ENCODE measurements around the gene DCAF5.
A peak's percentile ranks its signal among the peaks of the same experiment; 100 is the strongest.

DCAF5 gene

DNA sequence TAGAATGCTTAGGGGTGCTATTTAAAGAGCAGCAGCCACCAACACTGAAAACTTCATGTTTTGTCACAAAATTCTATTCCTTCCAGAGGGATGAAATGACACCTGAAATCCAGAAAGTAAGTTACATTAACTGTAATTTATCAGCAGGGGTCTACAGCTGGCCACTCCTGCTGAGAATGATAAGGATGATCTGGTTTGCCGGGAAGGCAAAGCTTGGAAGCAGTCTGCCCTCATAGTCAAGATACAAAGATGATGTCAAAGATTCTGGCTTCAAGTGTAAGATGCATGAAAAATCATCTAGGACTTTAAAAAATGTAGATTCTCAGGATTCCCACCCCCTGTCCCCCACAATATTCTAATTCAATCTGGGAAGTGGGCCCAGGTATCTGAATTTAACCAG, 58.4 kb downstream of the DCAF5 start:
- Mint-ChIP-seq H3K9me3 (no peaks in the 10 kb centered on the region), H3K27ac (no peak overlapping the region), H3K27me3 (no peaks in the 10 kb centered on the region), H3K36me3 (ENCODE audit: low read depth) (peaks cover 28% of the 10 kb centered on the region), H3K4me3 (no peak overlapping the region), H3K4me1 (ENCODE audit: low read depth) (peaks cover 7% of the 10 kb centered on the region)

DNA sequence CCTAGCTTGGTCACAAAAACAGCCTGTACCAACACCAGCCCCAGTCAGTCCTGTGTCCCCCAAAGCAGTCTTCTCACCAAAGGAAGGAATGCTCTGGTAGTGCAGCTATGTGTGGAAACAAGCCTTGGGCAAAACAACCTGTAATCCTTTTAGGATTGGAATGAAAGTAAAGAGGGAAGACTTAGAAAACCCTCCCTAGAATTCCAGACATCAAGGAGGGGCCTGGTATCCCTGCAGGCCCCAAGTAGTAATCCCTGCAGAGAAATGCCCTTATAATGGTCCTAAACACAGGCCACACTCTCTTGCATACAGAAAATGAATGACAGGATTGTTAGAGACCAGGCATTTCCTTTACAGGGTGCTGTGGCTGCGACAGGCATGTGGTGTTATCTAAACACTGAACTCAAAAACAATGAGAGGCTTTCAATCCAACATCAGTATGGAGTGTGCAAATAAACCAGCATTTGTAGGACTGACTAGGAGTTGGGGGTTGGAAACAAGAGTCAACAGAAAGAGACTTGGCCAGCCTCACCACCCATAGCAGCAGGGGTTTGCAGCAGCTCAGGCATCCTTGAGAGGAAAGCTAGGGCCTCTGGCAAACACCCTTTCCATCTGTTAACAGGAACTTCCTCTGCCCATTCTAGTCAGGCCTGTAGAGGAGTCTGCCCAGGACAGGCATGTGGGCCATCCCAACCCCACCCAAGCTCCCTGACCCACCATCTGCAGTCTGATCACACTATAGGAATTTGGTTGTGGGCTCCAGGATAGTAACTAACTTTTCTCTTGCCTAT, 59.1 kb downstream of the DCAF5 start:
- H3K4me3 Mint-ChIP-seq, result no peak overlapping the region
- H3K27me3 Mint-ChIP-seq, result no peaks in the 10 kb centered on the region
- no peak overlapping the region for H3K27ac Mint-ChIP-seq
- H3K4me1 Mint-ChIP-seq (ENCODE audit: low read depth), result peaks cover 7% of the 10 kb centered on the region
- H3K36me3 Mint-ChIP-seq (ENCODE audit: low read depth), result peaks cover 28% of the 10 kb centered on the region
- H3K9me3 Mint-ChIP-seq, result no peaks in the 10 kb centered on the region

DNA sequence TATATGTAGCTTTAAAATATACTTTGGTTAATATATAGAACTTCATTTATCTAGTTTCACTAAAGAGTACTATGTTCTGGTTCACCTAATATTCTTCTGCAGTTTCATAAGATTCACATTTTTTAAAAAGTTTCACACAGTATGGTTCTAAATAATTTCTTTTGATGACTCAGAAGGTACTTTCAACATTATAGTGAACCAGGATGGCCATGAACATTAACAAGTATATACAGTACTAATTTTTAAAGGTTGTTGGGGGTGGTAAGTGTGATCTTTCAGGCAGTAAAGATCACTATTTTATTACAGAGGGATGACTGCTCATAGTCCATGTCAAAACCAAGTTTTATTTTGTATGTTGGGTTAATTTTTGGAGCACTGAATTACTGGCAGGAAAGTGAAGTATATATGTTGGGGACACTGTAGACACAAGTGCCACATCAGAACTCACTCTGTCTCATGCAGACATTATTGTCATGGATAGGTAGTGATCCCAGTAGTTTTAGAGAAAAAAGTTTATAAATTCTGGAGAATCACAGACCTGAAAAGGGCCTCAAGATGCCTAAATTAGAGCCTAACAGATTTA, 60.0 kb downstream of the DCAF5 start:
- Mint-ChIP-seq H3K4me3 (no peak overlapping the region), H3K9me3 (no peaks in the 10 kb centered on the region), H3K27ac (peak overlapping the region; percentile 32), H3K27me3 (no peaks in the 10 kb centered on the region), H3K4me1 (ENCODE audit: low read depth) (peaks cover 7% of the 10 kb centered on the region), H3K36me3 (ENCODE audit: low read depth) (peaks cover 32% of the 10 kb centered on the region)

DNA sequence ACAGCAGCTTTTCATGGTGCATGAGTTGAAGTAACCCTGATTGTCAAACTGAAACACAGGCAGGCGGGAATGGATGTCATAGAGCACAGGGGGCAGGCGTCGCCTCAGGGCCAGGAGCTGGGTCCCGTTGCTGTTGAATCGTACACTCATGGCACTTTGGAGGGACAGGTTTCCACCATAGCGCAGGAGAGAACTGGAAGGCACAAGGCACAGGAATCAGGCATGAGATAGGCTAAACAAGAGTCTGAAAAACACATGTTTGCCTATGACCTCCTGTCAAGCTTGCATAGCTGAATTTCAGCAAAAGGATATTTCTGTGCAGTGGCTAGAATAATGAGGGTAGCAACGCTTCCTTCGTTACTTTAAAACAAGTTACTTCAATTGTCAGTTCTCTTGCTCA, 61.2 kb downstream of the DCAF5 start:
- no peak overlapping the region for H3K4me3 Mint-ChIP-seq
- no peaks in the 10 kb centered on the region for H3K27me3 Mint-ChIP-seq
- no peaks in the 10 kb centered on the region for H3K9me3 Mint-ChIP-seq
- H3K4me1 Mint-ChIP-seq (ENCODE audit: low read depth), result peaks cover 7% of the 10 kb centered on the region
- H3K36me3 Mint-ChIP-seq (ENCODE audit: low read depth), result peaks cover 35% of the 10 kb centered on the region
- H3K27ac Mint-ChIP-seq, result no peak overlapping the region

DNA sequence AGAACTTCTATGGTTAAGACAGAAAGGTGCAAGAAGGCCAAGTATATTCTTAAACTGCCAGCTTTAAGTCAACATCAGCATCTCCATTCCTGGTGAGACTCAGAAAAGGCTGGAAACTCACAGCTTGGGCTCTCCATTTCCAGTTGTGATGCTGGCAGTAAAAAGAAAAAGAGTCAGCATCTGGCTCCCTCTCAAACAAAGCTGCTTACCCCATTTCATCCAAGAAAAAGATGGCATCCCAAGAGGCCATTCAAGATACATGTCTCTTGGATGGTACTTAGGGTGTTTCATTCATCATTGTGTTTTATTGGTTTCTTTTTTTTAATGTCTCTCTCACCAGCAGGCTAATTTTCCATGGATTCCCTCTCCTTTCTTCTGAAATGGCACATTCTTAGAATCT, 61.9 kb downstream of the DCAF5 start:
- H3K9me3 Mint-ChIP-seq, result no peaks in the 10 kb centered on the region
- peaks cover 34% of the 10 kb centered on the region for H3K36me3 Mint-ChIP-seq (ENCODE audit: low read depth)
- no peak overlapping the region for H3K4me3 Mint-ChIP-seq
- H3K27ac Mint-ChIP-seq, result no peak overlapping the region
- peaks cover 7% of the 10 kb centered on the region for H3K4me1 Mint-ChIP-seq (ENCODE audit: low read depth)
- H3K27me3 Mint-ChIP-seq, result no peaks in the 10 kb centered on the region

DNA sequence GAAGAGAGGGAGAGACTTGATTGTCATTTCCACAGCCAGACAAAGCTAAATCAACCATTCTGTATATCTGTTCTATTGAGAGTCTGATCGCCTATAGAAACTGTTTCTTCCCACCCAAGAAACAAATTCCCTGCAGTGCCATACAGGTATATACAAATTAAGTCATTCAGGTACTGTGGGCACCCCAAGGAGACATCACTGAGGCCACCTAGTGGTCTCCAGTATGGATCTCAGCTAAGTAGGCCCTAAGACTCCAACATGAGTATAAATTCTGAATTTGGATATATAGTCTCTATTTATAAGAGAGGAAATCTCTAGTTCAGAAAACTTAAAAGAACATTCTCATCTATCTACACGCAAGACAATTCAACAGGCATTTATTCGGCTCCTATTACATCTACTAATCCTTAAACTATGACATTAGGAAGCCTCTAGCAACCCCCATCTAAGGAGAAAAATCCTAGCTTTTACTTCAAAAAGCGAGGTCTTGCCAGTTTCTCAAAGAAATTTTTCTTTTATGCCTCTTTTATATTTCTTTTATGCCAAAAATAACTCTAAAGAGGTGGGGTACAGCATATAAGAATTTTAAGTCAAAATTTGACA, 62.6 kb downstream of the DCAF5 start:
- H3K27ac Mint-ChIP-seq, result no peak overlapping the region
- peaks cover 7% of the 10 kb centered on the region for H3K4me1 Mint-ChIP-seq (ENCODE audit: low read depth)
- no peak overlapping the region for H3K4me3 Mint-ChIP-seq
- H3K9me3 Mint-ChIP-seq, result no peaks in the 10 kb centered on the region
- H3K36me3 Mint-ChIP-seq (ENCODE audit: low read depth), result peaks cover 40% of the 10 kb centered on the region
- no peaks in the 10 kb centered on the region for H3K27me3 Mint-ChIP-seq

DNA sequence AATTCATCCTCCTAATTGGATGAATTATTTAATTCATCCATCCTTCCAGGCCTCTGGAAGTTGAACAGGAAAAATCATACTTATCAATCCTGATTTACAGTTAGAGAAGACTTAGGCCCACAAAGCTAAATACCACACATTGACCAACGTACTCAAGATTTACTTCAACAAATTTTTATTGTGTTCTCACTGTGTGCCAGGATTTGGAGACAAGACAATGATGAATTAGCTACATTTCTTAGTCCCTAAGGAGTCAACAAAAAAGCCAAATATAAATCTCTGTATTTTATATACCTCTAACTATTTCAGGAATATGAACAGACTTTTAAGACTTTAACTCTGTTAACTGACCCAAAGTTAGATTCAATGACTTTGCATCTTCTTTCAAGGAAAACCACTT, 63.9 kb downstream of the DCAF5 start:
- H3K36me3 Mint-ChIP-seq (ENCODE audit: low read depth), result peaks cover 47% of the 10 kb centered on the region
- no peaks in the 10 kb centered on the region for H3K27me3 Mint-ChIP-seq
- H3K4me3 Mint-ChIP-seq, result no peak overlapping the region
- H3K9me3 Mint-ChIP-seq, result no peaks in the 10 kb centered on the region
- H3K27ac Mint-ChIP-seq, result no peak overlapping the region
- peaks cover 7% of the 10 kb centered on the region for H3K4me1 Mint-ChIP-seq (ENCODE audit: low read depth)

DNA sequence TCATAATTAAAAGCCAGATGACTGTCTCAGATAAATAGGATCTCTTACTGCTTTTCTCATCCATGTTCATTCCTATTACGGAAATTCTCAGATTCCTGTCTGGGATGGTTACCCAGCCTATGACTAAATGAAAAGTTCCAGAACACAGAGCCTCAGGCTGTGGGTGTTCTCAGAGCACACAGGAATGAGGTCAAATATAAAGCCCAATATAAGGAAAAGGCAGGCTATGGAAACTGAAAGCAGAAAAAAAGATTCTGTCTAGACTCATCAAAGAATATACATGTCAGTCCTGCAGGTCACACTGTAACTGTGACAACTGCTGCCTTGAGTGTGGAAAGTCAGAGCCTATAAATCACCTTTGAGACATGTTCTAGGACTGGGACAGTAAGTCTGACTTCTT, 64.3 kb downstream of the DCAF5 start:
- Mint-ChIP-seq H3K4me1 (ENCODE audit: low read depth) (peaks cover 10% of the 10 kb centered on the region), H3K27ac (no peak overlapping the region), H3K4me3 (no peak overlapping the region), H3K9me3 (no peaks in the 10 kb centered on the region), H3K27me3 (no peaks in the 10 kb centered on the region), H3K36me3 (ENCODE audit: low read depth) (peaks cover 49% of the 10 kb centered on the region)

DNA sequence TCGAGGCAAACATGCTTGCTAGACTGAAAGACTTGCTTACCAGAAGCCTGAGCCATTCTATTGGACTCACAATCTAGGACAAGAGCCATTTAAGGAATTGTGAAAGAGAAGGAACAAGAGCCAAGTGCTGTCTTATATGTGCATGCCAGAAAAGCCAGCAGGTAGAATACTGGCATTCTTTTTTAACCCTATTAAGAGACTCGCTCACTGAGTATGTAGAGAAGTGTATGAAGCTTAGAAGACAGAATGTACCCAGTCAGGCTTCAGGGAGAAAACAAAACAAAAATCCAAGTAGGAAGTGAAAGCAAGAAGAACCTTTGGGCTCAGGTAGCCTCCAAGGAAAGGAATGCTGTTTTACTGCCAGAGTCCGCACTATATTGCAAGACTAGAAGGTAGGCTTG, 65.9 kb downstream of the DCAF5 start:
- Mint-ChIP-seq H3K27me3 (no peaks in the 10 kb centered on the region), H3K4me1 (ENCODE audit: low read depth) (peaks cover 7% of the 10 kb centered on the region), H3K4me3 (no peak overlapping the region), H3K27ac (no peak overlapping the region), H3K9me3 (no peaks in the 10 kb centered on the region), H3K36me3 (ENCODE audit: low read depth) (peaks cover 51% of the 10 kb centered on the region)

DNA sequence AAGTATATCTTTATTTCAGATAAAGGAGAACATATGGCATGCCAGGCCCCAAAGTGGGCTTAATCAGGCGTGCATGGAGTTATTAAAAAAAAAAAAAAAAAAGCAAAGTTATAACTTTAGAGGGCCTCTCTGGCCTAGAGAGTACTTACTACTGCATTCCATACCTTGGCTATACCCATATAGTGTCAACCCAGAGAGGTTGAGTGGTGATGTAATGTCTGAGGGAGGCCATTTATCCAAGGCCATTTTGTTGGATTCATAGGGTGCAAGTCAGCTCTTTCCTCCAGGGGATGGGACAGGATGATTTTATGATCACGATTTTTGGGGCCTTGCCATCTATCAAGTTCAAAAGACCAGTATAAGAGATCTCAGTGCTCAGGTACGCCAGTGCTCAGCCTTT, 66.4 kb downstream of the DCAF5 start:
- peaks cover 55% of the 10 kb centered on the region for H3K36me3 Mint-ChIP-seq (ENCODE audit: low read depth)
- H3K9me3 Mint-ChIP-seq, result no peaks in the 10 kb centered on the region
- H3K27ac Mint-ChIP-seq, result no peak overlapping the region
- H3K4me3 Mint-ChIP-seq, result no peak overlapping the region
- no peaks in the 10 kb centered on the region for H3K27me3 Mint-ChIP-seq
- peaks cover 11% of the 10 kb centered on the region for H3K4me1 Mint-ChIP-seq (ENCODE audit: low read depth)

DNA sequence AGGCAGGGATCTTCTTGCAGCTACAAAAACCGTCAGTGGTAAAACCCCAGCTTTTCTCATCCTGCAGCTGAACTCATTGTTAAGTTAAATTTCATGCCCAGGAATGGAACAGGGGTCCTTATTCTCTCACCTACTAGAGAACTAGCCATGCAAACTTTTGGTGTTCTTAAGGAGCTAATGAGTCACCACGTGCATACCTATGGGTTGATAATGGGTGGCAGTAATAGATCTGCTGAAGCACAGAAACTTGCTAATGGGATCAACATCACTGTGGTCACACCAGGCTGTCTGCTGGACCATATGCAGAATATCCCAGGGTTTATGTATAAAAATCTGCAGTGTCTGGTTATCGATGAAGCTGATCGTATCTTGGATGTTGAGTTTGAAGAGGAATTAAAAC, 68.9 kb downstream of the DCAF5 start:
- no peaks in the 10 kb centered on the region for H3K9me3 Mint-ChIP-seq
- H3K27ac Mint-ChIP-seq, result no peak overlapping the region
- H3K36me3 Mint-ChIP-seq (ENCODE audit: low read depth), result peaks cover 51% of the 10 kb centered on the region
- H3K4me1 Mint-ChIP-seq (ENCODE audit: low read depth), result peaks cover 29% of the 10 kb centered on the region
- H3K4me3 Mint-ChIP-seq, result no peak overlapping the region
- H3K27me3 Mint-ChIP-seq, result no peaks in the 10 kb centered on the region

DNA sequence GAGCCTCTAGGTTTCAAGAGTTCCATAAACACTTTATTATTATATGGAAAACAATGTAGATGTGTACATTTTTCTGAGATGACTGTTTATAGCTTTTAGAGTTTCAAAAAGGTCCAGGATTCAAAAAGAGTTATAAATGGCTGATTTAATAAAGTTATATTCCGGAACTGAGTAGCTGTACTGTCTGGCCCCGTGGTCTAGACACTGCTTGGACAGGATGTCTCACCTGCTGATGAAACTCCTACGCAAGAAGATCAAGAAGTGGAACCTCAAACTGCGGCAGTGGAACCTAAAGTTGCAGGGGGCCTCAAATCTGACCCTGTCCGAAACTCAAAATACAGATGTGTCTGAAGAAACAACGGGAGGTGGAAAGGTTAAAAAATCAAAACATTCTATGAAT, 69.7 kb downstream of the DCAF5 start:
- Mint-ChIP-seq H3K9me3 (no peaks in the 10 kb centered on the region), H3K36me3 (ENCODE audit: low read depth) (peaks cover 52% of the 10 kb centered on the region), H3K27ac (no peak overlapping the region), H3K27me3 (no peaks in the 10 kb centered on the region), H3K4me1 (ENCODE audit: low read depth) (peaks cover 35% of the 10 kb centered on the region), H3K4me3 (no peak overlapping the region)

DNA sequence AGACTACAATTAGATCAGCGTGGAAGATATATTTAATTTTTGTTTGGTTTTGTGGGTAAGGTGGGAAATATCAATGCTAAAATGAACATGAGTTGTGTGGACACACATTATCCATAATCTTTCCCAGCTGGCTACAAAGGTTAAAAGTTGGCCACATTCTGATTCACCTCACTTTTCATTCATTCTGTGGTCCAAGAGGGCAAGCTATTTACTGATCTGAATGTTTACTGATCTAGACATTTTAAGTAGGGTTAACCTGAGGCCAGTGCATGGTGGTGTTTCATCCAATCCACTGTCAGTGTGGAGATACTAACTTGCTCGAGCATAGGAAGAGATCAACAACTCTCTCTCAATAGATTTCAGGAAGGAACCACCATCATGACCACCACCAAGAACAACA, 71.6 kb downstream of the DCAF5 start:
- Mint-ChIP-seq H3K9me3 (no peaks in the 10 kb centered on the region), H3K27me3 (no peaks in the 10 kb centered on the region), H3K4me1 (ENCODE audit: low read depth) (peaks cover 36% of the 10 kb centered on the region), H3K36me3 (ENCODE audit: low read depth) (peaks cover 52% of the 10 kb centered on the region), H3K27ac (no peak overlapping the region), H3K4me3 (no peak overlapping the region)

DNA sequence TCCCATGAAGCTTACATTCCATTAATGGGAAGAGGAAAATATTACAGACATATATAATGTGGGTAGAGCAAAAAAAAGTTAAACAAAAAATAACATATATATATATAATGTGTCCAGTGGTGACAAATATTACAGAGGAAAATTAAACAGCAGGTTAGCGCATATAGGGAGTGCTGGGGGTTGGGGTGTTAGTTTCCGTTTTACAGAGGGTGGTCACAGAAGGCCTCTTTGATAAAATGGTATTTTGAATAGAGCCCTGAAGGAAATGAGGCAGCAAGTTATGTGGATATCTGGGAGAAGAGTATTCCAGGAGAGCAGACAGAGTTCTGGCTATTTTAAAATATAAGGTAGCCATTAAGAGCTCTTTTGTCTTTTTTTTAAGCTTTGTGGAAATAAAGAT, 73.2 kb downstream of the DCAF5 start:
- Mint-ChIP-seq H3K4me1 (ENCODE audit: low read depth) (peaks cover 36% of the 10 kb centered on the region), H3K27me3 (no peaks in the 10 kb centered on the region), H3K36me3 (ENCODE audit: low read depth) (peaks cover 42% of the 10 kb centered on the region), H3K9me3 (no peaks in the 10 kb centered on the region), H3K4me3 (no peak overlapping the region), H3K27ac (no peak overlapping the region)

DNA sequence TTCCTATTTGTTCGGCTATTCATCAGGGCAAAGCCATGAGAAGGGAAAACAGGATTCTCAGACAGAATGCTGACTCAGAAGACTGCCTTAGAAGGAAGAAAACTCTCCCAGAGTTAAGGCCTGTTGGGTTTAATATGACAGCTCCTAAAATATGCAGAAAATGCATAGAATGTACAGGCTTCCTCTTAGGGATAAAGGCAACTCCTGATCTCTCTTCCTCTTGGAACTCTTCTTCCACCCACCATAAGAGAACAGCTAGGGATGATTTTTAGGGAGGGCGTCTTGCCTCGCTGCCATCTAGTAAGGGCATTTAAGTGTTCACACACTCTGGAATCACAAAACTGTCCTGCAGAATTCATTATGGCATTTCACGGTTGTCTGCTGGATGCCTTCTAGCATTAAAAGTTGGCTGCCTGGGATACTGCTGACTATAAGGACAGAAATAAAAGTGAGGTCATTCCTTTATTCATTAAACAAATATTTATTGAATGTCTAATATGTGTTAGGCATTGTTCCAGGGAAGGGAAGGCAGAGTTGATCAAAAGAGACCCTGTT, 73.7 kb downstream of the DCAF5 start:
- Mint-ChIP-seq H3K9me3 (no peaks in the 10 kb centered on the region), H3K27ac (no peak overlapping the region), H3K4me1 (ENCODE audit: low read depth) (peaks cover 36% of the 10 kb centered on the region), H3K4me3 (no peak overlapping the region), H3K27me3 (no peaks in the 10 kb centered on the region), H3K36me3 (ENCODE audit: low read depth) (peaks cover 44% of the 10 kb centered on the region)

Data from stimulated activated naive CD8-positive, alpha-beta T cell treated with anti-CD3 and anti-CD28 coated beads, Interleukin-15, Interleukin-2, amounts not matched to agents 100 ng/mL and 50 ng/mL, for 24 hours (primary cell).